Neural cell (in vitro differentiated cells): Measurements from ENCODE around the gene GPNMB. TPM values are rescaled to one million over a fixed set of nuclear protein-coding genes. Genes with fewer than 3 reads are reported as not detected.

Experiments used
- H2AFZ ChIP-seq: fragments of 200-600, 300-800 bp; sonication (generic), shearing (Covaris generic); 2 replicates; pipeline ENCODE4 v1.6.0; 2014; ENCODE audit warnings: low read depth, mild to moderate bottlenecking, antibody characterized with exemption, low read length, moderate library complexity
- H3F3A ChIP-seq: fragments of 200-600 bp; shearing (Covaris generic); 2 replicates; pipeline ENCODE4 v1.6.1; 2016; ENCODE audit warnings: mild to moderate bottlenecking, moderate library complexity, mixed read lengths, antibody characterized with exemption, low read length; ENCODE audit not compliant: insufficient read depth, poor library complexity, severe bottlenecking
- H3K27ac ChIP-seq: fragments of 200-600, 300-800 bp; sonication (generic), shearing (Covaris generic); 2 replicates; pipeline ENCODE4 v1.5.1; 2014; ENCODE audit warnings: mild to moderate bottlenecking, low read length, moderate library complexity
- H3K27me3 ChIP-seq: fragments of 300-800, 200-600 bp; sonication (generic), shearing (Covaris generic); 2 replicates; pipeline ENCODE4 v1.6.0; 2014; ENCODE audit warnings: mild to moderate bottlenecking, low read depth, low read length, moderate library complexity; ENCODE audit not compliant: insufficient read depth
- H3K36me3 ChIP-seq: fragments of 300-800, 200-600 bp; sonication (generic), shearing (Covaris generic); 2 replicates; pipeline ENCODE4 v1.5.1; 2014; ENCODE audit warnings: mild to moderate bottlenecking, antibody characterized with exemption, low read length, moderate library complexity; ENCODE audit not compliant: insufficient read depth
- H3K4me2 ChIP-seq: fragments of 300-800, 200-600 bp; sonication (generic), shearing (Covaris generic); 2 replicates; pipeline ENCODE4 v1.6.0; 2014; ENCODE audit warnings: mild to moderate bottlenecking, low read length
- H3K4me3 ChIP-seq: fragments of 300-800, 200-600 bp; sonication (generic), shearing (Covaris generic); 2 replicates; pipeline ENCODE4 v1.5.1; 2014; ENCODE audit warnings: mild to moderate bottlenecking, low read length, moderate library complexity
- H3K79me2 ChIP-seq: fragments of 200-600 bp; shearing (Covaris generic); replicated peaks from 2 replicates; pipeline ENCODE4 v1.6.0; 2014; ENCODE audit warnings: mild to moderate bottlenecking, low read length, moderate library complexity; ENCODE audit not compliant: insufficient read depth
- H3K9ac ChIP-seq: fragments of 300-800, 200-600 bp; sonication (generic), shearing (Covaris generic); 2 replicates; pipeline ENCODE4 v1.6.1; 2016; ENCODE audit warnings: mild to moderate bottlenecking, low read length, mixed read lengths
- H3K9me2 ChIP-seq: fragments of 200-600 bp; shearing (Covaris generic); 2 replicates; pipeline ENCODE4 v1.6.1; 2016; ENCODE audit warnings: mild to moderate bottlenecking, low read length, mixed read lengths; ENCODE audit not compliant: insufficient read depth
- H3K9me3 ChIP-seq: fragments of 200-600, 300-800 bp; sonication (generic), shearing (Covaris generic); 2 replicates; pipeline ENCODE4 v1.6.1; 2016; ENCODE audit warnings: mild to moderate bottlenecking, mixed run types, low read length, moderate library complexity, mixed read lengths
- H4K20me1 ChIP-seq: fragments of 200-600 bp; shearing (Covaris generic); 2 replicates; pipeline ENCODE4 v1.6.1; 2016; ENCODE audit warnings: mild to moderate bottlenecking, mixed run types; ENCODE audit not compliant: insufficient read depth
- CTCF ChIP-seq: fragments of 450-650 bp; IDR thresholded peaks from 2 replicates; pipeline ENCODE4 v1.5.1; 2014; ENCODE audit warnings: antibody characterized with exemption, mild to moderate bottlenecking, moderate library complexity; ENCODE audit not compliant: poor library complexity, severe bottlenecking
- EP300 ChIP-seq: fragments of 450-650 bp; conservative IDR thresholded peaks from 2 replicates; pipeline ENCODE4 v1.6.1; 2014; ENCODE audit warnings: antibody characterized with exemption, mild to moderate bottlenecking, moderate library complexity; ENCODE audit not compliant: poor library complexity, severe bottlenecking
- EZH2 ChIP-seq: fragments of 200-600, 300-800 bp; shearing (Covaris generic), sonication (generic); IDR thresholded peaks from 2 replicates; pipeline ENCODE4 v1.6.1; 2014; ENCODE audit warnings: antibody characterized with exemption, low read length, borderline replicate concordance, mild to moderate bottlenecking; ENCODE audit not compliant: insufficient read depth, poor library complexity, severe bottlenecking
- MXI1 ChIP-seq: fragments of 450-650 bp; conservative IDR thresholded peaks from 2 replicates; pipeline ENCODE4 v1.6.1; 2014; ENCODE audit warnings: antibody characterized with exemption, mild to moderate bottlenecking; ENCODE audit not compliant: poor library complexity, severe bottlenecking
- POLR2AphosphoS5 ChIP-seq: IDR thresholded peaks from 2 replicates; pipeline ENCODE4 v1.6.1; 2012
- RAD21 ChIP-seq: fragments of 450-650 bp; conservative IDR thresholded peaks from 2 replicates; pipeline ENCODE4 v1.6.1; 2014; ENCODE audit warnings: antibody characterized with exemption, mild to moderate bottlenecking, moderate library complexity
- REST ChIP-seq: IDR thresholded peaks from 2 replicates; pipeline ENCODE4 v1.6.1; 2012; ENCODE audit warnings: borderline replicate concordance
- SMC3 ChIP-seq: fragments of 450-650 bp; conservative IDR thresholded peaks from 2 replicates; pipeline ENCODE4 v1.6.1; 2014; ENCODE audit warnings: antibody characterized with exemption, mild to moderate bottlenecking, moderate library complexity; ENCODE audit not compliant: poor library complexity
- TAF1 ChIP-seq: IDR thresholded peaks from 2 replicates; pipeline ENCODE4 v1.6.1; 2012; ENCODE audit warnings: low read depth
- polyA plus RNA-seq: library from polyadenylated mRNA; depleted of rRNA; stranded (reverse); fragments of >200 nt; gene quantifications from 2 replicates; pipeline ENCODE4 v1.2.3, GENCODE V29; 2014

GPNMB gene
- polyA plus RNA-seq, 1 donor from 2014 or later = not detected

- Histone ChIP-seq H3F3A (no peaks in the 10 kb centered on the region), H4K20me1 (no peaks in the 10 kb centered on the region), H3K4me2 (no peak overlapping the region), H3K9me3 (no peaks in the 10 kb centered on the region), H2AFZ (no peak overlapping the region), H3K36me3 (no peaks in the 10 kb centered on the region), H3K9ac (no peak overlapping the region), H3K79me2 (no peaks in the 10 kb centered on the region), H3K27ac (no peak overlapping the region), H3K27me3 (no peaks in the 10 kb centered on the region), H3K9me2 (no peaks in the 10 kb centered on the region), H3K4me3 (no peak overlapping the region)
- TF ChIP-seq EZH2 (no peak), REST (no peak), SMC3 (no peak), CTCF (no peak), MXI1 (no peak), TAF1 (no peak), EP300 (no peak)
Observed at GRCh38 chr7:23287612-23288011, 41.0 kb downstream of the GPNMB start.

- H3F3A ChIP-seq = no peaks in the 10 kb centered on the region
- H3K9ac ChIP-seq = no peak overlapping the region
- TF ChIP-seq RAD21 = no peak
- no peak for TF ChIP-seq EP300
- no peak for TF ChIP-seq MXI1
- TF ChIP-seq SMC3 = no peak
- no peak for TF ChIP-seq EZH2
- TF ChIP-seq REST = no peak
- no peak for TF ChIP-seq POLR2AphosphoS5
- no peak for TF ChIP-seq CTCF
- no peak overlapping the region for H3K27ac ChIP-seq
- no peaks in the 10 kb centered on the region for H3K9me2 ChIP-seq
- no peak overlapping the region for H3K4me3 ChIP-seq
- H3K36me3 ChIP-seq = no peaks in the 10 kb centered on the region
- no peaks in the 10 kb centered on the region for H3K9me3 ChIP-seq
- H4K20me1 ChIP-seq = no peaks in the 10 kb centered on the region
- no peaks in the 10 kb centered on the region for H3K79me2 ChIP-seq
- no peak overlapping the region for H2AFZ ChIP-seq
- no peak overlapping the region for H3K4me2 ChIP-seq
- no peaks in the 10 kb centered on the region for H3K27me3 ChIP-seq
Observed at GRCh38 chr7:23290993-23291392, 44.4 kb downstream of the GPNMB start.
